ENCODE results near the gene GIMAP8.

GRCh38 chr7:150520145-150520544 is 69.7 kb downstream of the GIMAP8 start:
- TF ChIP-seq, protein P1, sequence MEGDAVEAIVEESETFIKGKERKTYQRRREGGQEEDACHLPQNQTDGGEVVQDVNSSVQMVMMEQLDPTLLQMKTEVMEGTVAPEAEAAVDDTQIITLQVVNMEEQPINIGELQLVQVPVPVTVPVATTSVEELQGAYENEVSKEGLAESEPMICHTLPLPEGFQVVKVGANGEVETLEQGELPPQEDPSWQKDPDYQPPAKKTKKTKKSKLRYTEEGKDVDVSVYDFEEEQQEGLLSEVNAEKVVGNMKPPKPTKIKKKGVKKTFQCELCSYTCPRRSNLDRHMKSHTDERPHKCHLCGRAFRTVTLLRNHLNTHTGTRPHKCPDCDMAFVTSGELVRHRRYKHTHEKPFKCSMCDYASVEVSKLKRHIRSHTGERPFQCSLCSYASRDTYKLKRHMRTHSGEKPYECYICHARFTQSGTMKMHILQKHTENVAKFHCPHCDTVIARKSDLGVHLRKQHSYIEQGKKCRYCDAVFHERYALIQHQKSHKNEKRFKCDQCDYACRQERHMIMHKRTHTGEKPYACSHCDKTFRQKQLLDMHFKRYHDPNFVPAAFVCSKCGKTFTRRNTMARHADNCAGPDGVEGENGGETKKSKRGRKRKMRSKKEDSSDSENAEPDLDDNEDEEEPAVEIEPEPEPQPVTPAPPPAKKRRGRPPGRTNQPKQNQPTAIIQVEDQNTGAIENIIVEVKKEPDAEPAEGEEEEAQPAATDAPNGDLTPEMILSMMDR (IDR thresholded peaks at IDR 0.05): no peak
- no peak for TF ChIP-seq ZFX (IDR thresholded peaks at IDR 0.05; ENCODE audit: borderline replicate concordance)

Measured in 22Rv1 (cell line).